ENCODE data around the gene TOP2A.
A peak's percentile ranks its signal among the peaks of the same experiment; 100 is the strongest.
"Not testable (repeated sequence)": the region's sequence is repeated elsewhere in the genome, so short reads cannot be mapped to it uniquely, and the experiment has no call there.

The TOP2A gene

GRCh38 chr17:40375786-40376185 is 41.9 kb downstream of the TOP2A start:
- not testable (repeated sequence) for DNase-seq (ENCODE audit: low spot score)

- DNase-seq (ENCODE audit: low spot score) = no peak
These were observed 42.7 kb downstream of the TOP2A start for GRCh38 chr17:40374821-40375498.

GRCh38 chr17:40373999-40374398 is 43.7 kb downstream of the TOP2A start:
- no peak for DNase-seq (ENCODE audit: low spot score)

- DNase-seq (ENCODE audit: low spot score) = peak; percentile 32
These were observed 44.4 kb downstream of the TOP2A start for GRCh38 chr17:40373324-40373723.

- not testable (repeated sequence) for DNase-seq (ENCODE audit: low spot score)
These were observed 45.1 kb downstream of the TOP2A start for GRCh38 chr17:40372644-40373043.

- DNase-seq (ENCODE audit: low spot score) = no peak
These were observed 45.7 kb downstream of the TOP2A start for GRCh38 chr17:40372031-40372430.

- DNase-seq (ENCODE audit: low spot score) = no peak
These were observed 46.3 kb downstream of the TOP2A start for GRCh38 chr17:40371261-40371929.

- DNase-seq (ENCODE audit: low spot score) = no peak
These were observed 47.8 kb downstream of the TOP2A start for GRCh38 chr17:40369923-40370322.

GRCh38 chr17:40367728-40368127 is 50.0 kb downstream of the TOP2A start:
- not testable (repeated sequence) for DNase-seq (ENCODE audit: low spot score)

- no peak for DNase-seq (ENCODE audit: low spot score)
These were observed 50.7 kb downstream of the TOP2A start for GRCh38 chr17:40366861-40367518.

GRCh38 chr17:40366076-40366860 is 51.4 kb downstream of the TOP2A start:
- no peak for DNase-seq (ENCODE audit: low spot score)

GRCh38 chr17:40364906-40365305 is 52.8 kb downstream of the TOP2A start:
- no peak for DNase-seq (ENCODE audit: low spot score)

GRCh38 chr17:40364121-40364861 is 53.4 kb downstream of the TOP2A start, which contains the start of gene GJD3:
Gene GJD3, minus strand, starts transcription at chr17:40364737. Its CDS starts 922 bp downstream, at chr17:40363815.
- no peak for DNase-seq (ENCODE audit: low spot score)

GRCh38 chr17:40363111-40363827 is 54.4 kb downstream of the TOP2A start:
- peak; percentile 63 for DNase-seq (ENCODE audit: low spot score)

GRCh38 chr17:40362696-40363110 is 55.0 kb downstream of the TOP2A start:
- peak; percentile 85 for DNase-seq (ENCODE audit: low spot score)

GRCh38 chr17:40361925-40362695 is 55.6 kb downstream of the TOP2A start:
- DNase-seq (ENCODE audit: low spot score) = no peak

GRCh38 chr17:40361063-40361924 is 56.4 kb downstream of the TOP2A start:
- DNase-seq (ENCODE audit: low spot score) = no peak

GRCh38 chr17:40360091-40360490 is 57.6 kb downstream of the TOP2A start:
- DNase-seq (ENCODE audit: low spot score) = no peak

All from RKO (cell line).